T47D (cell line): ENCODE results near the gene COL18A1.

Experiments
- DNase-seq, 2 experiments: peaks; one replicate each; pipeline versions ENCODE4 v3.0.0 to v3.0.0-alpha.2; 2011 to 2012; ENCODE audit warnings: low read depth in 1 of 2, low spot score in 1 of 2
- JUND ChIP-seq: IDR thresholded peaks from 2 replicates; pipeline ENCODE4 v1.6.1; 2012; ENCODE audit warnings: low read depth
- in situ Hi-C: cut with HindIII; loops from 2 replicates; pipeline ENCODE4 v1.10.0; 2016; ENCODE audit warnings: low sequenced_read_pairs, low pct_unique_long_range_greater_than_20kb

Gene COL18A1

DNA sequence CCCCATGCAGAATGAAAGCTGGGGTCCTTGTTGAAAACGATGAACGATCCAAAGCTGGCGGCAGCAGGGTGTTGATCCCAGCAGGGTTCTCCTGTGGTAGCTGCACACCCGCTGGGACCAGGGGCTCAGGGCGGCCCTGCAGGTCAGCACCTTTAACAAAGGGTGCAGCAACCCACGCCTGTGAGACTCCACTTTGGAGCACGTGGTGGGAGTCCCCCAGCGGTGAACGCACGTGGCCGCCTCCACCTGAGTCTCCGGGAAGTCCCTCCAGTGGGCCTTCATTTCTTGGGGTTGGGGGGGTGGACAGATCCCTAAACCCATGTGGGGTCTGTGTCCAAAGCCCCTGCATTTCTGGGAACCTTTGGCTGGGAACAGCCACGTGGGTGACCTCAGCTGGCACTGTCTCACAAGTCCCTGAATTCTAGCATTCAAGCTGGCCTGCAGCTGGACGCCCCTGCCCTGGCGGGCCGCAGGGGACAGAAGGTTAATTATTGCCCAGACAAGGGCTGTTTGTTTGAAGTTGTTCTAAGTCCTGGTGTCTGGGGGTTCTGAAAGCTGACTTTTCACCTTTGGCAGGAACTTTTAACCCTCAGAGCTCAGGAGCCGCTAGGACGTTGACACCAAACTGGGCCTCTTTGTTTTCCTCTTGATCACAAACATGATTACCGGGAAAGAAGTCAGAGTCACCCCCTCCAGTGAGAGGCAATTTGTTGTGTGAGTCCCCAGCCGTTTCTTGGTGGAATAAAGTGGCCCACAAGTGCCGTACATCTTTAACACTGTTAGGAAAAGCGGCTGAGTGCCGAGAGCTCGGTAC, 64.5 kb downstream of the COL18A1 start:
- in situ Hi-C loops, result no loop called here
- no peak for TF ChIP-seq JUND
- DNase-seq, result no peak

DNA sequence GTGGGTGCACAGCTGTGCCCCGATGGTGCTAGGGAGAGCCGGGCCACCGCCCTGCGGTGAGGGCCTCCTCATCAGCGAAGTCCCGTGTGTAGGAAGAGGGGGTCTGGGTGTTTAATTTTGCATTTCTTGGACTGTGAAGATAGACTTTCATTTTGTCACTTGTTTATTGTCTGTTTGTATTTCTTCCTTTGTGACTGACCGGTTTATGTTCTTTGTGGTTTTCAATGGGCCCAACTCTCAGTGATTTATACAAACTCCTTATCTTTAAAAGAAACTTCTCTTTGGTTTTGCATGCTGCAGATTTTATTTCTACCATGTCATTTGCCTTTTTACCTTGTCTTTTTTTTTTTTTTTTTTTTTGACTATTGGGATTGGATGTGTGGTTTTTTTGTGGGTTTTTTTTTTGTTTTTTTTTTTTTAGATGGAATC, 65.1 kb downstream of the COL18A1 start:
- DNase-seq, result no peak
- in situ Hi-C loops, result no loop called here
- no peak for TF ChIP-seq JUND

DNA sequence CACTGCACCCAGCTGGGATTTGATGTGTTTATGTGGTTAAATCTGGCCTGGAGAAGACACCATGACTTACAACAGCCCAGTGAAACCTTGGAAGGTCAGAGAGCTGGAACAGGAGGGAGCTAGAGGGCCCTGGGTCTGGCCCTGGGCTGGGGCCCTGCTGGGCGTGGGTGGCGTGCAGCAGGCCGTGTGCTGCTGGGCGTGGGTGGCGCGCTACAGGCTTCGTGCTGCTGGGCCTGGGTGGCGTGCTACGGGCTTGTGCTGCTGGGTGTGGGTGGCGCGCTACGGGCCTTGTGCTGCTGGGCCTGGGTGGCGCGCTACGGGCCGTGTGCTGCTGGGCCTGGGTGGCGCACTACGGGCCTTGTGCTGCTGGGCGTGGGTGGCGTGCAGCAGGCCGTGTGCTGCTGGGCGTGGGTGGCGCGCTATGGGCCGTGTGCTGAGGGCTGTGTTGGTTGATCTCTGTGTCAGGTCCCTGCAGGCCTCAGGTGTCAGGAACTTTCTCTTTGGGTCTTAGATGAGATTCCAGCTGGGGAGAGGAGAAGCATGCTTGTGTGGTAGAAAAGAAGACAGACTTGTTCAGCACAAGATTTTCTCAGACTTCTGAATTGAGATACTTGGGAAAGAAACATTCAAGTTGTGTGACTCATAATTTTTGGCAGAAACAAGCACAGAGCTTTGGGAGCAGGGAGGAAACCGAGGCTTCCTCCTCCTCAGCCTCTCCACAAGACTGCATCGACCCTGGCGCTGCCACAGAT, 66.0 kb downstream of the COL18A1 start:
- in situ Hi-C loops, result no loop called here
- no peak for TF ChIP-seq JUND
- DNase-seq, result peak in 1 of 2 experiments; percentile 54

DNA sequence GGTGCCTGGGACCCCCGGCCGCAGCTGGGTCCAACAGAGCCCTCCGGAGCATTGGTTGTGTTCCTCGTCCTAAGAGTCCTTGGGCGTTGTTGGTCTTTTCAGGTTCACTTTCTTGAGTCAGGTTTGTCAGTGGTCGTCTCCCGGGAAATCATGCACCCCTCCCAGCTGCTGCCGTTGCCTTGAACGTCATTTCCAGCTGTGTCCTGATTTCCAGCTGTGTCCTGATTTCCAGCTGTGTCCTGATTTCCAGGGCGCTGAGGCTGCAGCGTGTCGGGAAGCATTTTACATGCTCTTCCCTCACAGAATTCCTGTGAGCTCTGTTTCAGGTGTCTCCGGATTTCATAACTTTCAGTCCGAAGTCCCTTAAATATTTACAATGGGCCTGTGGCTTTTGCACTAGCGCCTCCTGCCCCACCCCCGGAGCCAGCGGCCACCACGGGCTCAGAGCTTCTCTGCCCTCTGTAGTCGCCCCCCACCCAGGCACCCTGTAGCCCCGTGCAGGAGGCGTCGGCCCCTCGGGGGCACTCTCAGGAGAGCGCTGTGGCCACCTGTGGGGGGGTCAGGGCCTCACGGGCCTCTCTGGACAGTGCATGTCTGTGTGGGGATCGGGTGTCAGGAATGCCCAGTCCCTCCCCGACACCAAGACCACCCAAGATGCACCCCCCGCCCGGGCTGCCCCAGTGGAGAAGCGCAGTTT, 66.7 kb downstream of the COL18A1 start:
- in situ Hi-C loops, result no loop called here
- no peak for TF ChIP-seq JUND
- DNase-seq, result no peak

DNA sequence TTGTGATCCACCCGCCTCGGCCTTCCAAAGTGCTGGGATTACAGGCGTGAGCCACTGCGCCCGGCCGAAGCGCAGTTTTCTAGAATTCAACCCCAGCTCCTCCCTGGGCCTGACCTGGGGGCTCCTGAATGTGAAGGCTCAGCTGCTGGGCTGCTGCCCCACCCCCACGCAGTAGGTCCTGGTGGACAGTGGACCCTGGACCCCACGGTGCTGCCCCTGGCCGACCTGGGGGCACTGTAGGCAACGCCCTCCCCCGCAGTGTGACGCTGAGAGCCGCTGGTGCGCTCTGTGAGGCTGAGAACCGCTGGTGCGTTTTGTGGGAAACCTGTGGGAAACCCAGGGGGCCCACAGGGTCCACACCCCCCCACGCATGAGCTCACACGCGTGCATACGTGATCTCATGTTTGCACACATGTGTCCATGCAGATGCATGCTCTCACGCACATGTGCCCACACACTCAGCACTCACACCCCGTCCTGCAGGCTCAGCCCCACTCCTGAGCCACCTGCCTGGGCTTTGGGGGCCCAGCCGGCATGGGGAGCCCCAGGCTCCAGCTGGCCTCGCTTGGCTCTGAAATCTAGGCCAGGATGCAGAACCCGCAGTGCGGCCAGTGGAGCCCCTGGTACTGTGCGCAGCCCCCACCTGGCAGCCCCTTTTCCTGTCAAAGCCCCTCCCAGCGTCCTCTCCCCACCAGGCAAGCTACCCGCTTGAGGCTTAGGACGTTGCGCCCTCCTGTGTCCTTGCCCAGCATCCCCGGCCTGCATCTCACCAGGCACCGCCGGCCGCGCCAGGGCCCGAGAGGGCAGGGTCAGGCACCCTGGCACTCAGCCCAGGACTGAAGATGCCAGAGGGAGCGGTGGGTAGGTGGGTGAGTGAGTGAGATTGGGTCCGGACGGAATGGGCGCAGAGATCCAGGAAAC, 67.7 kb downstream of the COL18A1 start:
- TF ChIP-seq JUND, result no peak
- in situ Hi-C loops, result no loop called here
- no peak for DNase-seq

DNA sequence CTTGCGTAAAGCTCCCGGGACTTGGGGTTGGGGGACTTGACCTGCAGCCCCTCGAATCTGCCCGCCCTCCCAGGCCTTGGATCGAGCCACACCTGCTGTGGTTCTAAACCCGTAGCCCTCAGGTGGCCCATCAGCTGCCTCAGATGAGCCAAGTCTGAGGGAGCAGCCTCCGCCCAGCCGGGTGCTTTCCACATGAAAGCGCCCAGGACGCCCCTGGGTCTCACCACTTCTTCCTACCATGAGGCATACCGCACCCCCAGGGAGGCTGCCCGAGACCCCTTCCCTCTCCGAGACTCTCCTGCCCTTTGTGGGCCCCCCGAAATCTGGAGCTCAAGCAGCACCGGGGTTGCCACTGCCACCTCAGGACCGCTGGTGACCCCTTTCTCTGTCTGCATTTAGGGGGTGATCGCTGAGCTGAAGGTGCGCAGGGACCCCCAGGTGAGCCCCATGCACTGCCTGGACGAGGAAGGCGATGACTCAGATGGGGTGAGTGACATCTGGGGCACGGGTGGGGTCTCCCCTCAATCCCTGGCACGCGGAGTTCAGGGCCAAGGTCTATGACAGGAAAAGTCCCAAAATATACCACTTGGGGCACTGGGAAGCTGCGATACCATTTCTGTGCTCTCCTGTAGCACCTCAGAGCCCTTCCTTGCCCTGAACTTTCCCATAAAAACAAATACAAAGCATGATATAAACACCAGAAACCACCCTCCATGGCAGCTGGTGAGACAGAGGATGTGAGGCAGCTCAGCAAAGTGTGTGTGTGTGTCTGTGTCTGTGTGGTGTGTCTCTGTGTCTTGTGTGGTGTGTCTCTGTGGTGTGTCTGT, 68.7 kb downstream of the COL18A1 start:
- no peak for DNase-seq
- TF ChIP-seq JUND, result no peak
- in situ Hi-C loops, result no loop called here

DNA sequence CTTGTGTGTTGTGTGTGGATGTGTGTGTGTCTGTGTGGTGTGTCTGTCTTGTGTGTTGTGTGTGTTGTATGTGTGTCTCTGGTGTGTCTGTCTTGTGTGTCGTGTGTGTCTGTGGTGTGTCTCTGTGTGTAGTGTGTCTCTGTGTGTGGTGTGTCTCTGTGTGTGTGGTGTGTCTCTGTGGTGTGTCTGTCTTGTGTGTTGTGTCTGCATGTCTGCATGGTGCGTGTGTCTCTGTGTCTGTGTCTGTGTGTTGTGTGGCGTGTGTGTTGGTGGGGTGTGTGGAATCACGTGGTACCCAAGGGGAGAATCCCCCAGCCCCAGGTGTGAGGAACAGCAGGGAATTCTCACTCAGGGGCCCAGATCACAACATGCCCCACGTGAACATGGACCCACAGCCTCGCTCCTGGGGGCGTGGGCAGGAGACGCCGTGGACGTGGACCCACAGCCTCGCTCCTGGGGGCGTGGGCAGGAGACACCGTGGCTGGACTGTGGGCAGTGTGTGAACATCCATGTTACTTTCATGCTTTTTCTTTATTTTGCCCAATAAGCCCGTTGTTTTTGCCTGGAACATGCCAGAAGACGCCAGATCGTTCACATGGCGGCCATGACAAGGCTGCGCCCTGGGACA, 69.5 kb downstream of the COL18A1 start:
- DNase-seq, result no peak
- no peak for TF ChIP-seq JUND
- in situ Hi-C loops, result no loop called here

DNA sequence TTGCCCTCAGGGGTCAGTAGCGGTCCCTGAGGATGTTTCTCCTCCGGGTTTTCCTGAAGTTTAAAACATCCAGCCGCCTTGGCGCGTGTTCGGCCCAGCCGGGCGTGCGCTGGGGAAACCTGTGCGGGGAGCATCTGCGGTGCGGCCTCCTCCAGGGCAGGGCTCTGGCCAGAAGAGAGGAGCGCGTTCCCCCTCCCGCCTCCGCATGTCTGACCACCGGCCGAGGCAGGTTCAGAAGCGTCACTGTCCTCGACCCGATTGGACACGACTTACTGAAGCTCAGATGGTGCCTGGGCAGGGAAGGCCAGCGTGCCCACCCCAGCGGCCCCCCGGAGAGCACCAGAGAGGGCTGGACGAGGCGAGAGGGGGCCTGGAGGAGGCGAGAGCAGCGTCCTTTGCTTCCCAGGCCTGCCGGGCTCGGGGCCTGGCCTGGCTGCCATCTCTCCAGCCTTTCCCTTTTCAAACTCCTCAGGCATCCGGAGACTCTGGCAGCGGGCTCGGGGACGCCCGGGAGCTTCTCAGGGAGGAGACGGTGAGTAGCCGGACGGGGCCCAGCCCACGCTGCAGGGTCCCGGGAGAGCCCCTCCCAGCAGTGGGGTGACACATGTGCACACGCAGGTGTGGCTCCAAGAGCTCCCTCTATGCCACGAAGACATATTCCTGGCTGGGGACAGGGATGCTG, 70.2 kb downstream of the COL18A1 start:
- DNase-seq, result no peak
- in situ Hi-C loops, result no loop called here
- no peak for TF ChIP-seq JUND

DNA sequence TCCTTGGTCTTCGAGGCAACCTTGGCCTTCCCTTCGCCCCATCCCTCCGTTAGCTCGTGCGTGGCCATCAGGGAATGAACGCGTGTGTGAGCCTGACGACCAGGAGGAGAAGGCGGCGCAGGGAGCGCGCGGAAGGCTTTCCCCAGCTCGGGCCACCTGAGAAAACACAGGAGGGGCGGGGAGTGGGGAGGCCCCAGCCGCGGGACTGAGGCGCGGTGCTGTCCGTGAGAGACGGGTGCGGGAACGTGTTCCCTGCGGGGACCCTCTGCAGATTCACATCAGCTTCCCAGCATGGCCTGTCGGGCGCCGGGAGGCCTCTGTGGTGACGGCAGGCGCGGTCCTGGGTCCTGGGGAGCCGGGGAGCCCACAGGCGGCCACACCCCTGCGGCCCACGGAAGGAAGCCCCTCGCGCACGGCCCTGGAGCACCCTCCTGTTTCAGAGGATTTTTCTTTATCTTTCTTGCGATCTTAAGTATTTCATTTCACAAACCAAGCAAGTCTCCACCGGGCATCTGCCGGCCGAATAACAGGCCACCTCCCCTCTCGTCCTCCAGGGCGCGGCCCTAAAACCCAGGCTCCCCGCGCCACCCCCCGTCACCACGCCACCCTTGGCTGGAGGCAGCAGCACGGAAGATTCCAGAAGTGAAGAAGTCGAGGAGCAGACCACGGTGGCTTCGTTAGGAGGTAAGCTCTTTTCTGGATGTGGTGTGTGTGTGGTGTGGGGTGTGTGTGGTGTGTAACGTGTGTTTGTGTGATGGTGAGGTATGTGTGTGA, 71.0 kb downstream of the COL18A1 start:
- in situ Hi-C loops, result no loop called here
- no peak for TF ChIP-seq JUND

DNA sequence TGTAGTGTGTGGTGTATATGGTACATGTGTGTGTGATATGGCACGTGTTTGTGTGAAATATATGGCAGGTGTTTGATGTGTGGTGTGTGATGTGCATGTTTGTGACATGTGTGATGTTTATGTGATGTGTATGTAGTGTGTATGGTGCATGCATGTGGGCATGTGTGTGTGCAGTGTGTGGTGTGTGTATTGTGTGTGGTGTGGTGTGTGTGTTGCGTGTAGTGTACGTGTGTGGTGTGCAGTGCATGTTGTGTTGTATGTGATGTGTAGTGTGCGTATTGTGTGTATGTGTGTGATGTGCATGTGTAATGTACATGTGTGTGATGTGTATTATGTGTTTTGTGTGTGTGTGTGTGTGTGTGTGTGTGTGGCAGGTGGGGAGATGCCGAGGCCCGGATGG, 71.6 kb downstream of the COL18A1 start:
- in situ Hi-C loops, result no loop called here
- no peak for TF ChIP-seq JUND
- no peak for DNase-seq

More for the DNA sequence above, 71.0 kb downstream of the COL18A1 start:
- DNase-seq, result no peak
